Measurements from ENCODE around the gene NHEJ1. TPM values are rescaled to one million over a fixed set of nuclear protein-coding genes. Genes with fewer than 3 reads are reported as not detected.
A peak's percentile ranks its signal among the peaks of the same experiment; 100 is the strongest.

NHEJ1 gene
- total and polyA plus RNA-seq, 9 donors: 11.4 to 18.5 (median 14.1) TPM

DNA sequence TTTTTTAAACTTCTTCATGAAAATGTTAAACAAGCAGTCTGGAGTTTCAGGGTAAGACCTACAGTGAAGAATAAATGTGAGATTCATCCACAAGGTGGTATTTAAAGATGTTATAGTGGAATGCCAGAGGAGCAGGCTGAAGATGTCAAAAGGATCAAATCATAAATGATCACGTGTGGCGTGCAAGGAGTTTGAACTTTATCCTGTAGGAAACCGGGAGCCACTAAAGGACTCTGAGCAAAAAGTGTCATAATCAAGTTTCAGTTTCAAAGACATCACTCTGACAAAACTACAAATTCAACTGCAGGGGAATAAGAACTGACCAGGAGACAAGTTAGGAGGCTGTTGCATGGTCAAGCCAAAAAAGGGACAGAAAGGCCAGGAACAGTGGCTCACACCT is 19.9 kb downstream of the NHEJ1 start:
- Histone ChIP-seq H3K4me1 (ENCODE audit: control insufficient read depth, insufficient read depth, low read length) (no peaks in the 10 kb centered on the region), H3K9me3 (replicated peaks; ENCODE audit: control insufficient read depth, low read depth, low read length) (no peaks in the 10 kb centered on the region), H3K4me3 (ENCODE audit: low read length) (no peak overlapping the region), H3K27me3 (ENCODE audit: control insufficient read depth, insufficient read depth, low read length) (no peaks in the 10 kb centered on the region), H3K36me3 (ENCODE audit: control insufficient read depth, insufficient read depth, low read length) (peaks cover 24% of the 10 kb centered on the region), H3K27ac (ENCODE audit: low read length) (no peak overlapping the region)
- DNase-seq: no peak
- whole genome bisulfite sequencing (ENCODE audit: insufficient coverage): 100% methylated on average over 2 of the region's 3 CpGs

DNA sequence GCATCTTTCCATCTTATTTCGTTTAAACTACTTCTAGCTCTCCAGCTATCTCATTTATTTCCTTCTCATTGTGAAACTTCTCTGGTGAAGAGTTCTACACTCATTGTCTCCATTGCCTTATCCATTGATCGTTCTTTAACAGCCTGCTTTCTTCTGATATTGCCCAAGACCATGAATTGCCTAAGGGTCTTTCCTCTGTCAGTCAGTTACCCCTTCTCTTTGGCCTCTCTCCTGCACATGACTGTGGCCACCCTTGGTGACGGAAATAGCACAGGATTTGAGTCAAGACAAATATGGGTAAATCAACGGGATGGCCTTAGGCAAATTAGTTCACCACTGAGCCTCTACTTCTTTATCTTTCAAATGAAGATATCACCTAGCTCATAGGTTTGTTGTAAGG is 26.6 kb downstream of the NHEJ1 start:
- DNase-seq: no peak
- no peaks in the 10 kb centered on the region for H3K36me3 ChIP-seq (ENCODE audit: control insufficient read depth, insufficient read depth, low read length)
- no peaks in the 10 kb centered on the region for H3K27me3 ChIP-seq (ENCODE audit: control insufficient read depth, insufficient read depth, low read length)
- 93% methylated on average over 3 of the region's 4 CpGs for WGBS (ENCODE audit: insufficient coverage)
- no peaks in the 10 kb centered on the region for H3K9me3 ChIP-seq (replicated peaks; ENCODE audit: control insufficient read depth, low read depth, low read length)
- no peaks in the 10 kb centered on the region for H3K4me1 ChIP-seq (ENCODE audit: control insufficient read depth, insufficient read depth, low read length)
- H3K4me3 ChIP-seq (ENCODE audit: low read length): no peak overlapping the region
- no peak overlapping the region for H3K27ac ChIP-seq (ENCODE audit: low read length)

- H3K27me3 ChIP-seq (ENCODE audit: control insufficient read depth, insufficient read depth, low read length): no peaks in the 10 kb centered on the region
- whole genome bisulfite sequencing (ENCODE audit: insufficient coverage): no CpG with 5 or more reads among the region's 4 CpGs
- H3K4me1 ChIP-seq (ENCODE audit: control insufficient read depth, insufficient read depth, low read length): no peaks in the 10 kb centered on the region
- no peak for DNase-seq
- H3K4me3 ChIP-seq (ENCODE audit: low read length): no peak overlapping the region
- H3K36me3 ChIP-seq (ENCODE audit: control insufficient read depth, insufficient read depth, low read length): no peaks in the 10 kb centered on the region
- no peak overlapping the region for H3K27ac ChIP-seq (ENCODE audit: low read length)
- no peaks in the 10 kb centered on the region for H3K9me3 ChIP-seq (replicated peaks; ENCODE audit: control insufficient read depth, low read depth, low read length)
These were observed 28.9 kb downstream of the NHEJ1 start for GRCh38 chr2:219131744-219132143.

DNA sequence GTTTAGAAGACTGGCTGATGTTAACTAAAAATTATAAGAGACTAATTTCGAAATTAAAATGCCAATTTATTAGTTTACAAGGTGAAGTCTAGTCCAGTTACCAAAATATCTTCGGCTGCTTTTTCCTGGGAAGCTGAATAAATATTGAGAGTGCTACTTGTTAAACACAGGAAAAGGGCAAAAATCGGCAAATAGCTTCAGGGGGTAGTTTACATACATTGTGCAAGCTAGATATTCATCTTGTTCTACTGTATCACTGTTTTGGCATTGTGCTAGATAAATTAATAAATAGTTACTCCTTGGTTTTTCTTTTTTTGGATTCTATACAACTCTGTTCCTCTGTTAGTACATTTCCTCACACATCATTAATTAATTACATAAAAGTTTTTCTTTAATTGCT is 29.3 kb downstream of the NHEJ1 start:
- H3K27ac ChIP-seq (ENCODE audit: low read length): no peak overlapping the region
- WGBS (ENCODE audit: insufficient coverage): 100% methylated on average over 1 of the region's 3 CpGs
- H3K4me1 ChIP-seq (ENCODE audit: control insufficient read depth, insufficient read depth, low read length): no peaks in the 10 kb centered on the region
- no peak for DNase-seq
- no peaks in the 10 kb centered on the region for H3K27me3 ChIP-seq (ENCODE audit: control insufficient read depth, insufficient read depth, low read length)
- no peak overlapping the region for H3K4me3 ChIP-seq (ENCODE audit: low read length)
- no peaks in the 10 kb centered on the region for H3K36me3 ChIP-seq (ENCODE audit: control insufficient read depth, insufficient read depth, low read length)
- no peaks in the 10 kb centered on the region for H3K9me3 ChIP-seq (replicated peaks; ENCODE audit: control insufficient read depth, low read depth, low read length)

DNA sequence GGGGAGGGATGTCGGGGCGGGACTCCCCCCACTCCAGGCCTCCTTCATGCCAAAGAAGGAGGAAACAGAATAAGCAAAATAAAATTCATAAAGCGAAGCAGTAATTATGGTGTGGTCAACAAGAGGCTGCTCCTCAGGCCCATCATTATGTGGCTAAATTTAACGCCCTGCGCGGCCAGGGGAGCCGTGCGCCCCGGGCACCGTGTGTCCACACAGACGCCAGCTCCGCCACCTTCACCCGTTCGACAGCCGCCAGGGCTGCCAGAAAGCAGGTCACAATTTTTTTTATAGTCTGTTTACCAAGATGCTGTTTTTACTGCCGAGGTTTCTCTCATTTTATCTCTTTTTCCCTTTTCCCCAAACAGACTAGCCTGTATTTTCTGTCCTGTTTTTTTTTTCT is 31.0 kb downstream of the NHEJ1 start:
- H3K4me3 ChIP-seq (ENCODE audit: low read length): no peak overlapping the region
- H3K27me3 ChIP-seq (ENCODE audit: control insufficient read depth, insufficient read depth, low read length): no peaks in the 10 kb centered on the region
- DNase-seq: no peak
- 96% methylated on average over 9 of the region's 16 CpGs for WGBS (ENCODE audit: insufficient coverage)
- no peaks in the 10 kb centered on the region for H3K4me1 ChIP-seq (ENCODE audit: control insufficient read depth, insufficient read depth, low read length)
- H3K9me3 ChIP-seq (replicated peaks; ENCODE audit: control insufficient read depth, low read depth, low read length): no peaks in the 10 kb centered on the region
- no peaks in the 10 kb centered on the region for H3K36me3 ChIP-seq (ENCODE audit: control insufficient read depth, insufficient read depth, low read length)
- H3K27ac ChIP-seq (ENCODE audit: low read length): no peak overlapping the region

DNA sequence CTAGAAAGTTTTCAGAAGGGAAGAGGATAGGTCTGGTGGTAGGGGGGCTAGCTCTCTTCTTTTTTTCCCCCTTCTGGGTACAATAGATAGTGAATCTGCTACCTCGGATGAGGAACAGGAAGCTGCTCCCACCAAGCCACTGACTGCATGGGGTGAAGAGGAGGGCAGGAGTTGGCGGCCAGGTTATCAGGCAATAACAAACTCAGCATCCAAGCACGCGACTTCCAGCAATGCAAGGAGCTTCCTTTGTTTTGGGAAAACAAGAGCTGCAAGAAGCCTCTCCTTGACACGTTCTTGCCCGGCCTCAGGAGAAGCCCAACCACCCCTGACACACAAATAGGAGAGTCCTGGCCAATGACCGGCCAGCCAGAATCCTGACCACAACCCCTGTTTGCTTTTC is 32.2 kb downstream of the NHEJ1 start:
- Histone ChIP-seq H3K4me1 (ENCODE audit: control insufficient read depth, insufficient read depth, low read length) (no peaks in the 10 kb centered on the region), H3K9me3 (replicated peaks; ENCODE audit: control insufficient read depth, low read depth, low read length) (no peaks in the 10 kb centered on the region), H3K27ac (ENCODE audit: low read length) (no peak overlapping the region), H3K27me3 (ENCODE audit: control insufficient read depth, insufficient read depth, low read length) (no peaks in the 10 kb centered on the region), H3K36me3 (ENCODE audit: control insufficient read depth, insufficient read depth, low read length) (no peaks in the 10 kb centered on the region), H3K4me3 (ENCODE audit: low read length) (no peak overlapping the region)
- WGBS (ENCODE audit: insufficient coverage): 65% methylated on average over 5 of the region's 7 CpGs
- DNase-seq: no peak

- WGBS (ENCODE audit: insufficient coverage): no CpG with 5 or more reads among the region's 2 CpGs
- no peaks in the 10 kb centered on the region for H3K4me1 ChIP-seq (ENCODE audit: control insufficient read depth, insufficient read depth, low read length)
- H3K27ac ChIP-seq (ENCODE audit: low read length): no peak overlapping the region
These were observed 33.5 kb downstream of the NHEJ1 start for GRCh38 chr2:219127037-219127635.

GRCh38 chr2:219126555-219126954 is 34.1 kb downstream of the NHEJ1 start:
- 92% methylated on average over 2 of the region's 3 CpGs for WGBS (ENCODE audit: insufficient coverage)
- Histone ChIP-seq H3K27me3 (ENCODE audit: control insufficient read depth, insufficient read depth, low read length) (no peaks in the 10 kb centered on the region), H3K9me3 (replicated peaks; ENCODE audit: control insufficient read depth, low read depth, low read length) (no peaks in the 10 kb centered on the region), H3K4me1 (ENCODE audit: control insufficient read depth, insufficient read depth, low read length) (no peaks in the 10 kb centered on the region), H3K36me3 (ENCODE audit: control insufficient read depth, insufficient read depth, low read length) (no peaks in the 10 kb centered on the region), H3K4me3 (ENCODE audit: low read length) (no peak overlapping the region), H3K27ac (ENCODE audit: low read length) (no peak overlapping the region)
- DNase-seq: no peak

More at GRCh38 chr2:219127037-219127635, 33.5 kb downstream of the NHEJ1 start:
- Histone ChIP-seq H3K4me3 (ENCODE audit: low read length) (no peak overlapping the region), H3K9me3 (replicated peaks; ENCODE audit: control insufficient read depth, low read depth, low read length) (no peaks in the 10 kb centered on the region), H3K27me3 (ENCODE audit: control insufficient read depth, insufficient read depth, low read length) (no peaks in the 10 kb centered on the region), H3K36me3 (ENCODE audit: control insufficient read depth, insufficient read depth, low read length) (no peaks in the 10 kb centered on the region)
- peak; percentile 7 for DNase-seq

DNA sequence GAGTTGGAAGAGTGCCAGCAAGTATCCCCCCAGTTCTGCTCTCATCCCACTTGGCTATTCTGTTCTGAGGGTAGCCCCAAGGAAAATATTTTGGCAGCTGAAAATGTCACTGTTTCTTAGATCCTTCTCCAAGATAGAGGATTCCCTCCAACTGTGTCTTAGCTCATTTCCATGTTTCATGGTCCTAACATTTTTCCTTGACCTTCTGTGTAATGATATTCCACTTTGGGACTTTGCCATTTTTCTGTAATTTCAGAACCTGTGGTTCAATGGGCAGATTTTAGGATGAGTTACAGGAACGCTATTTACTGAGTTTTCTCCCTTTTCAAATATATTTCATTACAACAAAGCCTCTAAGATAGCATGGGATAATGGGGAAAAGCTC is 34.7 kb downstream of the NHEJ1 start:
- Histone ChIP-seq H3K9me3 (replicated peaks; ENCODE audit: control insufficient read depth, low read depth, low read length) (no peaks in the 10 kb centered on the region), H3K4me1 (ENCODE audit: control insufficient read depth, insufficient read depth, low read length) (no peaks in the 10 kb centered on the region), H3K27me3 (ENCODE audit: control insufficient read depth, insufficient read depth, low read length) (no peaks in the 10 kb centered on the region), H3K36me3 (ENCODE audit: control insufficient read depth, insufficient read depth, low read length) (no peaks in the 10 kb centered on the region), H3K4me3 (ENCODE audit: low read length) (no peak overlapping the region), H3K27ac (ENCODE audit: low read length) (no peak overlapping the region)
- no CpG with 5 or more reads among the region's 1 CpG for WGBS (ENCODE audit: insufficient coverage)
- DNase-seq: no peak

- Histone ChIP-seq H3K27ac (ENCODE audit: low read length) (no peak overlapping the region), H3K36me3 (ENCODE audit: control insufficient read depth, insufficient read depth, low read length) (no peaks in the 10 kb centered on the region), H3K4me1 (ENCODE audit: control insufficient read depth, insufficient read depth, low read length) (no peaks in the 10 kb centered on the region), H3K27me3 (ENCODE audit: control insufficient read depth, insufficient read depth, low read length) (no peaks in the 10 kb centered on the region), H3K4me3 (ENCODE audit: low read length) (no peak overlapping the region), H3K9me3 (replicated peaks; ENCODE audit: control insufficient read depth, low read depth, low read length) (no peaks in the 10 kb centered on the region)
- no peak for DNase-seq
- 80% methylated on average over 5 of the region's 10 CpGs for WGBS (ENCODE audit: insufficient coverage)
These were observed 35.3 kb downstream of the NHEJ1 start for GRCh38 chr2:219125225-219125885.
